Hepatocyte (in vitro differentiated cells): ENCODE results near the gene RNF17. TPM values are rescaled to one million over a fixed set of nuclear protein-coding genes. Genes with fewer than 3 reads are reported as not detected.
A peak's percentile ranks its signal among the peaks of the same experiment; 100 is the strongest.

Source experiments
- DNase-seq: peaks from one replicate; pipeline ENCODE4 v3.0.0-alpha.2; 2016; ENCODE audit warnings: low spot score
- H2AFZ ChIP-seq: fragments of 200-600 bp; sonication (generic); 2 replicates; pipeline ENCODE4 v1.6.0; 2016; ENCODE audit warnings: antibody characterized with exemption, mild to moderate bottlenecking
- H3K27ac ChIP-seq: fragments of 200-600 bp; sonication (generic); 2 replicates; pipeline ENCODE4 v1.5.1; 2016; ENCODE audit warnings: mild to moderate bottlenecking
- H3K27me3 ChIP-seq: fragments of 200-600 bp; sonication (generic); 2 replicates; pipeline ENCODE4 v1.6.1; 2016
- H3K36me3 ChIP-seq: fragments of 200-600 bp; sonication (generic); replicated peaks from 2 replicates; pipeline ENCODE4 v1.5.1; 2016; ENCODE audit warnings: low read depth; ENCODE audit not compliant: insufficient read depth
- H3K4me1 ChIP-seq: fragments of 200-600 bp; sonication (generic); 2 replicates; pipeline ENCODE4 v1.5.1; 2016; ENCODE audit warnings: mild to moderate bottlenecking, moderate library complexity; ENCODE audit not compliant: insufficient read depth
- H3K4me2 ChIP-seq: fragments of 200-600 bp; sonication (generic); 2 replicates; pipeline ENCODE4 v1.6.0; 2016
- H3K4me3 ChIP-seq: fragments of 200-600 bp; sonication (generic); 2 replicates; pipeline ENCODE4 v1.5.1; 2016; ENCODE audit warnings: mild to moderate bottlenecking
- H3K79me2 ChIP-seq: fragments of 200-600 bp; sonication (generic); 2 replicates; pipeline ENCODE4 v1.6.0; 2017; ENCODE audit warnings: mild to moderate bottlenecking
- H3K9me2 ChIP-seq: fragments of 200-600 bp; sonication (generic); replicated peaks from 2 replicates; pipeline ENCODE4 v1.6.0; 2017; ENCODE audit warnings: mild to moderate bottlenecking; ENCODE audit not compliant: insufficient read depth
- H3K9me3 ChIP-seq: fragments of 200-600 bp; sonication (generic); 2 replicates; pipeline ENCODE4 v1.5.1; 2016; ENCODE audit warnings: low read depth, mild to moderate bottlenecking
- H4K20me1 ChIP-seq: fragments of 200-600 bp; sonication (generic); 2 replicates; pipeline ENCODE4 v1.6.0; 2016; ENCODE audit warnings: mild to moderate bottlenecking; ENCODE audit not compliant: insufficient read depth, poor library complexity, severe bottlenecking
- CTCF ChIP-seq: fragments of 200-600 bp; sonication (generic); IDR thresholded peaks from 2 replicates; pipeline ENCODE4 v1.5.1; 2016; ENCODE audit warnings: antibody characterized with exemption, mild to moderate bottlenecking; ENCODE audit not compliant: poor library complexity
- EZH2 ChIP-seq: fragments of 200-600 bp; sonication (generic); IDR thresholded peaks from 2 replicates; pipeline ENCODE4 v1.6.1; 2016; ENCODE audit warnings: antibody characterized with exemption, mild to moderate bottlenecking, borderline replicate concordance
- EZH2phosphoT487 ChIP-seq: fragments of 200-600 bp; sonication (generic); IDR thresholded peaks from one replicate; pipeline ENCODE4 v1.6.1; 2018; ENCODE audit warnings: antibody characterized with exemption, mild to moderate bottlenecking, low read depth, moderate library complexity; ENCODE audit not compliant: unreplicated experiment, severe bottlenecking
- WGBS: methylation state at CpG from one replicate; pipeline ENCODE4 v1.1.6; 2016; ENCODE audit warnings: low lambda C conversion rate; ENCODE audit errors: missing lambda C conversion rate; 5-methylcytosine and 5-hydroxymethylcytosine counted together
- polyA plus RNA-seq: library from polyadenylated mRNA; unstranded; fragments of >200 nt; fragmentation: Nextera tagmentation; extraction: Ambion mirVana; gene quantifications from 2 replicates; pipeline ENCODE4 v1.2.1, GENCODE V29; 2016
- total RNA-seq: library from RNA; depleted of rRNA; stranded (reverse); fragments of >200 nt; gene quantifications from 2 replicates; pipeline ENCODE4 v1.2.3, GENCODE V29; 2014

The RNF17 gene
- total and polyA plus RNA-seq, 2 experiments from 2014 or later, result not detected

- H3K4me3 ChIP-seq, result no peak overlapping the region
- DNase-seq, result no peak
- no peaks in the 10 kb centered on the region for H3K36me3 ChIP-seq
- TF ChIP-seq CTCF (no peak), EZH2 (no peak), EZH2phosphoT487 (no peak)
- H3K4me2 ChIP-seq, result no peak overlapping the region
- H3K79me2 ChIP-seq, result no peaks in the 10 kb centered on the region
- peaks cover 27% of the 10 kb centered on the region for H3K27me3 ChIP-seq
- WGBS, result 94% methylated on average over 12 of the region's 12 CpGs
- H2AFZ ChIP-seq, result no peak overlapping the region
- H3K27ac ChIP-seq, result no peak overlapping the region
- H3K9me3 ChIP-seq, result no peaks in the 10 kb centered on the region
- H4K20me1 ChIP-seq, result no peaks in the 10 kb centered on the region
- H3K4me1 ChIP-seq, result no peaks in the 10 kb centered on the region
- no peaks in the 10 kb centered on the region for H3K9me2 ChIP-seq
Measured at GRCh38 chr13:24740014-24740890, 23.7 kb upstream of the RNF17 start.

- no peak for DNase-seq
- WGBS, result 85% methylated on average over 11 of the region's 11 CpGs
Measured at GRCh38 chr13:24741016-24741662, 22.8 kb upstream of the RNF17 start.

GRCh38 chr13:24741791-24742190 lies 22.2 kb upstream of the RNF17 start:
- Histone ChIP-seq H3K4me2 (no peak overlapping the region), H2AFZ (no peak overlapping the region), H3K36me3 (no peaks in the 10 kb centered on the region), H3K27ac (no peak overlapping the region), H3K9me2 (no peaks in the 10 kb centered on the region), H4K20me1 (no peaks in the 10 kb centered on the region), H3K27me3 (peaks cover 42% of the 10 kb centered on the region), H3K4me3 (no peak overlapping the region), H3K9me3 (no peaks in the 10 kb centered on the region), H3K4me1 (peaks cover 4% of the 10 kb centered on the region), H3K79me2 (no peaks in the 10 kb centered on the region)
- no peak for DNase-seq
- TF ChIP-seq EZH2phosphoT487 (no peak), EZH2 (no peak), CTCF (no peak)
- 86% methylated on average over 8 of the region's 8 CpGs for WGBS

More at GRCh38 chr13:24741016-24741662, 22.8 kb upstream of the RNF17 start:
- Histone ChIP-seq H3K9me2 (no peaks in the 10 kb centered on the region), H3K36me3 (no peaks in the 10 kb centered on the region), H3K27ac (no peak overlapping the region), H2AFZ (no peak overlapping the region), H3K4me3 (no peak overlapping the region), H3K4me2 (no peak overlapping the region), H4K20me1 (no peaks in the 10 kb centered on the region), H3K4me1 (no peaks in the 10 kb centered on the region), H3K27me3 (peaks cover 36% of the 10 kb centered on the region), H3K9me3 (no peaks in the 10 kb centered on the region), H3K79me2 (no peaks in the 10 kb centered on the region)
- no peak for TF ChIP-seq EZH2
- peak; percentile 20 for TF ChIP-seq CTCF
